ENCODE data around the gene PA2G4.
"Not testable (repeated sequence)": the region's sequence is repeated elsewhere in the genome, so short reads cannot be mapped to it uniquely, and the experiment has no call there.

PA2G4 gene

DNA sequence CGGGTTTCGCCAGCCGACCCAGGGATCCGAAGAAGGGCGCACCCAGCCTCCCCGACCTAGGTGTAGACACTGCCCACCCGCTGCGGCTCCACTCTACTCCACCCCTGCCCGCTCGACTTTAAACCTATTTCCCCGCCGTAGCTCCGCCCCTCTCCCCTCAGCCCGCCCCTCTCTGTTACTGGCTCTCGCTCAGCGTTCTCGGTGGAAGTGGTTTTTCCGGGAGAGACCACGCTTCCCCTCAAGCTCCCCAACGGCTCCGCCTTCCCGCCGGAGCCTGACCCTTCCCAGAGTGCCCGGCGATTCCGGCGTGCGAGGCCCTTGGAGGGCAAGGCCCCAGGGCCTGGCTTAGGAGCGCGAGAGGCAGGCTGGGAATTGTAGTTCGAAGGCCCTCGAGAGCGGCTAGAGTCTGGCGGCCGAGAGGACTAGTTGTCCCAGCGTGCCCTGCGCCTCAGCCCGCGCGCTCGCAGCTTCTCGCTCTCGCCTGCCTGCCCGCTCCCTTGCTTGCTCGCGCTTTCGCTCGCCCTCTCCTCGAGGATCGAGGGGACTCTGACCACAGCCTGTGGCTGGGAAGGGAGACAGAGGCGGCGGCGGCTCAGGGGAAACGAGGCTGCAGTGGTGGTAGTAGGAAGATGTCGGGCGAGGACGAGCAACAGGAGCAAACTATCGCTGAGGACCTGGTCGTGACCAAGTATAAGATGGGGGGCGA is at the start of gene PA2G4:
TSS of gene PA2G4 (plus strand) at position 451 of the 706 bp plus-strand sequence. CDS start at position 630, 179 bp downstream.
- peak; percentile 95 for DNase-seq (ENCODE audit: low read depth)

GRCh38 chr12:56059964-56060363 is 44.4 kb upstream of the PA2G4 start:
- DNase-seq (ENCODE audit: low read depth), result not testable (repeated sequence)

- DNase-seq (ENCODE audit: low read depth), result no peak
Measured at GRCh38 chr12:56061982-56062381, 42.4 kb upstream of the PA2G4 start.

DNA sequence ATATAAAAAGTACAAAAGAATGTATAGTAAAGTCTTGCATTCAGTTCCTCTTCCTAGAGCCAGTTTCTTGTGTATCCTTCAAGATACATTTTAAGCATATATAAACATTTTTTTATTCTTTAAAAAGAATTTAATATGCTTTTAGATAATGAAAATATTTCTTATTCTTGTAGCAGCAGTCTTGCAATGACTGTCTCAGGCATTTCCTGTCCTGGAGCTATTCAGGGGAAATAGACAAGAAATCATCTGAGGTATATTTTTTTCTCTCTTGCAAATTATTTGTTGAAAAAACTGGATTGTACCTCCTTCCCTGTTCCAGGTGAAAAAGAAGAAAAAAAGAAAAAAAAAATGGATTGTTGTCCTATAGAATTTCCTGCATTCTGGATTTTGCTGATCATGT is 41.4 kb upstream of the PA2G4 start:
- DNase-seq (ENCODE audit: low read depth), result no peak

- no peak for DNase-seq (ENCODE audit: low read depth)
Measured at GRCh38 chr12:56071648-56072047, 32.7 kb upstream of the PA2G4 start.

GRCh38 chr12:56074396-56074795 is 30.0 kb upstream of the PA2G4 start:
- DNase-seq (ENCODE audit: low read depth), result no peak

- not testable (repeated sequence) for DNase-seq (ENCODE audit: low read depth)
Measured at GRCh38 chr12:56077966-56078365, 26.4 kb upstream of the PA2G4 start.

- no peak for DNase-seq (ENCODE audit: low read depth)
Measured at GRCh38 chr12:56078427-56078826, 25.9 kb upstream of the PA2G4 start.

GRCh38 chr12:56078931-56079722 is 25.2 kb upstream of the PA2G4 start:
- peak; percentile 31 for DNase-seq (ENCODE audit: low read depth)

GRCh38 chr12:56079723-56080555 is 24.4 kb upstream of the PA2G4 start, which contains the start of gene ERBB3:
Gene ERBB3 (plus strand): TSS chr12:56080165. CDS start chr12:56080301, 136 bp downstream.
- DNase-seq (ENCODE audit: low read depth), result peak; percentile 59

DNA sequence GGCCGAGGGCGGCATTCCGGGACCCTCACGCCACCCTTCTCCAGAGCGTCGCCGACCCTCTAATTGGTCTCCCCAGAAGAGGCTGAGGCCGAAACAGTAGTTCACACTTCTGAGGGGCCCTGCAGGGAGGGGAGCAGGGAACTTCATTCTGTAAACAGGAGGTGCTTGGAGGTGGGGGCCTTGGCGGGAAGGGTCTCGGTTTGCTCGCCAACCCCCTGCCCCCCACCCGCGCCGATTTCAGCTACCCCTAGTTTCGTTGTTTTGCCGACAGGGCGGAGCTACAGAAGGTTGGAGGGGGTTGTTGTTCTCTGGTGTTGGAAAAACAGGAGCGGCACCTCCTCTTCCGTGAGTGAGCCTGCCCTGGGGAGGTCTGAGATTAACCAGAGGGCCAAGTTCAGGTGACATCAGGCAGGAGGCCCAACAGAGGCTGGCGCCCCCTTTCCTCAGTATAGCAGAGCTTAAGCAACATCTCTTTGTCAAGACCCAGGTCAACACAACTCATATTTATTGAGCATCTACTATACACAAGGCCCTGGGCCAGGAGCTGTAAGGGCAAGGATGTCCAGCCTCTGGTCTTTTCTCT is 23.7 kb upstream of the PA2G4 start:
- DNase-seq (ENCODE audit: low read depth), result no peak

DNA sequence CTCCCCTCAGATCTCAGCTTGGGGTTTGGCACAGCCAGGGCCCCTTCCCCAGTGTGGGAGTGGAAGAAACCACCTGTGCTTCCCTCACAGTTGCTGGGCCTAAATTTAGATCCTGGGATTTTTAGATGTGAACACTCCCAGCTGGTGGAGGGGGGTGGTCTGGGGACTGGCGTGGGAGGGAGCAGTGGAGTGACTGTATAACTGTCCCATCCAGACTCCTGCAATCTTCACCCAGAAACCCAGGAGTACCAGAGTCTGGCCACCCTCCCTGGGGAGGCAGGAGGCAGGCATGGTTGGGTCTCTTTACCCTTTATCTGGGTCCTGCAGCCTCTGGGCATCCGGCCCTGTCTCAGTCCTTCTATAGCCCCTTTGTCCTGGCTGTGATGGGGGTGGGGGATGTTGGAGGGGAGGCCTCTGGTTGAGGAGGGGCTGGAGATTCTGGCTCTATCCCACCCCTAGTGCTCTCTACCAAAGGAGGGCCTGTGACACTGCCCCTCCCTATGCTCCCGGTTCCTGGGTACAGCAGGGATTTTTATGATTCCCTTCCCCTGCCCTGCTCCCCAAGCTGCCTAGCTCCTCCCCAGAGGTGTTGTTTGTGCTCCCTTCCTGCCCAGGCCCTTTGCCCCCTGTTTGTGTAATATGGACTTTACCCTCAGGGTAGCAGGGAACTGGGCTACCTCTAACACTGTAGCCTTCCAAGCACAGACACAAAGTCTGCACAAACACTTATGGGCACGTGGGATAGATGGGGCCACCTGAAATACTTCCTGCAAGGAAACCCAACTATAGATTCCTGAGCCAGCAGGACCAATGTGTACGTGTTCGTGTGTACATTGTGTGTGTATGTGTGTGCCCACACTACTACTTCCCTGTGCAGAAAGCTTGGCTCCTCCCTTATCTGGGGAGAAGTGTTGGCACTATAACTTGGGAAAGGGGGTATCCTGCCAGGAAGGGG is 22.7 kb upstream of the PA2G4 start:
- no peak for DNase-seq (ENCODE audit: low read depth)

- no peak for DNase-seq (ENCODE audit: low read depth)
Measured at GRCh38 chr12:56082382-56082781, 22.0 kb upstream of the PA2G4 start.

DNA sequence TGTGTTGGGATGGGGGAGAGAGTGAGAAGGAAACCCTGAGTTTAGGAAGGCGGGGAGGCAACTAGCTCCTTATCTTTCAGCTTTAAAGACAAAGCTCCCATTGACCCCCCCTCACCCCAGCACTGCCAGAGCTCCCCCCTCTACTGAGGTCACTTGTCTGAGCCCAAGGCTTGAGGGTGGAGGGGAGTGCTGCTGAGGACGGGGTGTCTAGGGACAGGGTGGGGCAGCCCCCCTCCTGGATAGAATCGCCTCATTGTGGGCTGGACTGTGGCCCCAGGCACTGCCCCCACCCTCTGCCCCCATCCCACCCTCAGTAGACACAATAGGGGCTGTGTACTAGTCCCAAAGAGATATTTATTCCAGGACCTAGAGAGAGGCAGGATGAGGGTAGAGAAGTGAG is 21.4 kb upstream of the PA2G4 start:
- DNase-seq (ENCODE audit: low read depth), result no peak

- DNase-seq (ENCODE audit: low read depth), result no peak
Measured at GRCh38 chr12:56084958-56085543, 19.3 kb upstream of the PA2G4 start.

DNA sequence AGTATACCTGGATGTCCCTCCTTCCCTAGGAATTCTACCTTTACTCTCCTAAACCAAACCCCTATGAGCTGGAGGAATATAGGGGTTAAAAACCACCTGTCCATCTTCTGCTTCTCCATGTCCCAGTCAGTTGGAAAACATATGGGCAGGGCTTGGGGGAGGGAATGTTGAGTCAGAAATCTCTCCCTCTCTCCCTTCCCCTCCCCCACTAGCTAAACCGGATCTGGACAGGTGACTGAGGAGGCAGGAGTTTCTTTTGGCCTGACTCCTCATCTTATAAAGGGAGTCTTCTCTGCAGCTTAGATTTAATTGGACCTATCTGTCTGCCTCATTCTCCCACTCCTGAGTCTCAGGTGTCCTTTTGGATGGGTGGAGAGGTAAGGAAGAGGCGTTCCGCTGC is 18.3 kb upstream of the PA2G4 start:
- no peak for DNase-seq (ENCODE audit: low read depth)

- DNase-seq (ENCODE audit: low read depth), result no peak
Measured at GRCh38 chr12:56086608-56087007, 17.8 kb upstream of the PA2G4 start.

GRCh38 chr12:56087220-56087619 is 17.1 kb upstream of the PA2G4 start:
- no peak for DNase-seq (ENCODE audit: low read depth)

DNA sequence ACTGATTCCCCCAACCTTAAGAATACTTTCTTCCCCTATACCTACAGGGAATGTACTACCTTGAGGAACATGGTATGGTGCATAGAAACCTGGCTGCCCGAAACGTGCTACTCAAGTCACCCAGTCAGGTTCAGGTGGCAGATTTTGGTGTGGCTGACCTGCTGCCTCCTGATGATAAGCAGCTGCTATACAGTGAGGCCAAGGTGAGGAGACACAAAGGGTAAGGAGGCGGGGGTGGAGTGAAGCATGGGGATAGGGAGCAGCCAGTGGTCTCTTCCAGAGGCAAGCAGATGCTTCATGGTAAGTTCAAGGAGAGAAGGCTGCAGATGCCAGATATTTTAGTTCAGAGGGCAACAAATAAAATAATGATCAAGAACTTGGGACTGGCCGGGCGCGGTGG is 6.6 kb upstream of the PA2G4 start:
- no peak for DNase-seq (ENCODE audit: low read depth)

- no peak for DNase-seq (ENCODE audit: low read depth)
Measured at GRCh38 chr12:56098592-56098991, 5.8 kb upstream of the PA2G4 start.

DNA sequence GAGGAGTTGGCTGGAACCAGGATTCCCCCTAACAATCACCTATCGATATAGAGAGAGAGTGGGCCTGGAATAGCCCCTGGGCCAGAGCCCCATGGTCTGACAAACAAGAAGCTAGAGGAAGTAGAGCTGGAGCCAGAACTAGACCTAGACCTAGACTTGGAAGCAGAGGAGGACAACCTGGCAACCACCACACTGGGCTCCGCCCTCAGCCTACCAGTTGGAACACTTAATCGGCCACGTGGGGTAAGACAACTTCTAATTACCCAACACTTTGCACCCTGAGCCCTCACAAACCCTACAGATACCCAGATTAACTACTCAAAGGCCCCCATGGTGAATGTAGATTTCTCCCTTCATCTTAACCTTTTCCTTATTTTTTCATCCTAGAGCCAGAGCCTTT is 4.6 kb upstream of the PA2G4 start:
- no peak for DNase-seq (ENCODE audit: low read depth)
